HG03342 (cell line): ENCODE results near the gene SDHAF2.
"Not testable (repeated sequence)": the region's sequence is repeated elsewhere in the genome, so short reads cannot be mapped to it uniquely, and the experiment has no call there.

ENCODE experiments used
- ATAC-seq: cut with Tn5 transposase; IDR thresholded peaks from one replicate; pipeline ENCODE4 v1.9.1; 2021; ENCODE audit warnings: mild to moderate bottlenecking, moderate library complexity; ENCODE audit not compliant: unreplicated experiment

Gene SDHAF2

GRCh38 chr11:61425367-61426131 is 4.4 kb upstream of the SDHAF2 start:
- ATAC-seq = no peak

GRCh38 chr11:61429346-61429690 is 606 bp upstream of the SDHAF2 start:
- ATAC-seq = peak; percentile 52

- ATAC-seq = not testable (repeated sequence)
These were observed 915 bp downstream of the SDHAF2 start for GRCh38 chr11:61430839-61431238.

- ATAC-seq = no peak
These were observed 7.6 kb downstream of the SDHAF2 start for GRCh38 chr11:61437496-61437895.

GRCh38 chr11:61439615-61440014 is 9.7 kb downstream of the SDHAF2 start:
- no peak for ATAC-seq

- no peak for ATAC-seq
These were observed 12.7 kb downstream of the SDHAF2 start for GRCh38 chr11:61442616-61443015.

- no peak for ATAC-seq
These were observed 15.6 kb downstream of the SDHAF2 start for GRCh38 chr11:61445516-61445915.

- ATAC-seq = peak; percentile 70
These were observed 16.3 kb downstream of the SDHAF2 start for GRCh38 chr11:61446211-61446651.

GRCh38 chr11:61447601-61448551 is 18.0 kb downstream of the SDHAF2 start:
- no peak for ATAC-seq

GRCh38 chr11:61448552-61448927 is 18.6 kb downstream of the SDHAF2 start:
- no peak for ATAC-seq

GRCh38 chr11:61452825-61453224 is 22.9 kb downstream of the SDHAF2 start:
- no peak for ATAC-seq

GRCh38 chr11:61453695-61454094 is 23.8 kb downstream of the SDHAF2 start:
- ATAC-seq = no peak

- ATAC-seq = no peak
These were observed 24.6 kb downstream of the SDHAF2 start for GRCh38 chr11:61454520-61454919.

GRCh38 chr11:61460474-61460881 is 30.6 kb downstream of the SDHAF2 start:
- no peak for ATAC-seq

GRCh38 chr11:61460986-61461385 is 31.1 kb downstream of the SDHAF2 start:
- ATAC-seq = no peak

GRCh38 chr11:61467602-61468001 is 37.7 kb downstream of the SDHAF2 start:
- ATAC-seq = not testable (repeated sequence)

GRCh38 chr11:61468002-61468401 is 38.1 kb downstream of the SDHAF2 start:
- ATAC-seq = no peak

GRCh38 chr11:61472282-61472681 is 42.4 kb downstream of the SDHAF2 start:
- ATAC-seq = no peak

- ATAC-seq = no peak
These were observed 42.9 kb downstream of the SDHAF2 start for GRCh38 chr11:61472868-61473267.

- no peak for ATAC-seq
These were observed 43.6 kb downstream of the SDHAF2 start for GRCh38 chr11:61473370-61474012.

- no peak for ATAC-seq
These were observed 44.2 kb downstream of the SDHAF2 start for GRCh38 chr11:61474013-61474643.
